HepG2 (cell line): ENCODE measurements around the gene NBEAL2. TPM values are rescaled to one million over a fixed set of nuclear protein-coding genes. Genes with fewer than 3 reads are reported as not detected.

Experiments
- ATAC-seq: fragments of 200-7000 bp; cut with Tn5 transposase; 3 replicates; pipeline ENCODE4 v1.9.1; 2020; ENCODE audit warnings: mild to moderate bottlenecking, moderate library complexity
- BruUV-seq: library from RNA; stranded (reverse); fragments of 400-500 nt; replicated peaks from 2 replicates; lab custom pipeline; 2021; lab: Mats Ljungman, UMichigan
- CTCF ChIA-PET: fragments of 300-600 bp; formaldehyde crosslinking; extraction: SDS; loops from one replicate; lab custom pipeline; 2021; ENCODE audit warnings: low total read pairs, inconsistent platforms, low intra/inter-chr PET ratio; lab: Yijun Ruan, JAX
- POLR2A ChIA-PET: fragments of 350-600 bp; sonication (Branson Sonifier 250); formaldehyde crosslinking; loops from one replicate; lab custom pipeline; 2020; ENCODE audit warnings: antibody characterized with exemption, inconsistent platforms; lab: Yijun Ruan, JAX
- DNase-seq: peaks from one replicate; pipeline ENCODE4 v3.0.0-alpha.2; 2015; ENCODE audit warnings: low spot score
- FAIRE-seq: peaks from 3 replicates; lab custom pipeline; 2011; peaks lifted over from hg19 to GRCh38; lab: Jason Lieb, UNC
- H2AFZ ChIP-seq: one replicate; pipeline ENCODE4 v1.6.1; 2011; ENCODE audit warnings: low read length, inconsistent platforms
- H3K27ac ChIP-seq: fragments of 300-600 bp; 3 replicates; pipeline ENCODE4 v1.8.0; 2011; ENCODE audit warnings: mixed run types, mild to moderate bottlenecking, mixed read lengths, low read length, inconsistent platforms; ENCODE audit not compliant: insufficient read depth; ENCODE audit errors: extremely low read length
- H3K27me3 ChIP-seq, 2 experiments: fragments of 200-600 bp in 1 of 2; 2 replicates in 1 of 2; 3 replicates in 1 of 2; pipeline versions ENCODE4 v1.6.0 to v1.8.0; 2011; ENCODE audit warnings: low read length in 2 of 2, mild to moderate bottlenecking in 2 of 2, moderate library complexity in 2 of 2, inconsistent platforms in 1 of 2; ENCODE audit not compliant: insufficient read depth in 2 of 2, control insufficient read depth in 1 of 2
- H3K36me3 ChIP-seq, 2 experiments: fragments of 200-600 bp in 1 of 2; replicated peaks in 1 of 2; 2 replicates in 1 of 2; 3 replicates in 1 of 2; pipeline versions ENCODE4 v1.5.1 to v1.8.0; 2011; ENCODE audit warnings: low read length in 2 of 2, inconsistent platforms in 1 of 2; ENCODE audit not compliant: insufficient read depth in 2 of 2, control insufficient read depth in 1 of 2
- H3K4me1 ChIP-seq: 2 replicates; pipeline ENCODE4 v1.5.1; 2012; ENCODE audit warnings: low read length, inconsistent platforms; ENCODE audit not compliant: insufficient read depth
- H3K4me2 ChIP-seq: 2 replicates; pipeline ENCODE4 v1.6.0; 2011; ENCODE audit warnings: low read depth, low read length, inconsistent platforms
- H3K4me3 ChIP-seq, 3 experiments: fragments of 200-600 bp in 1 of 3; sonication (generic), shearing (Covaris generic) in 1 of 3; replicated peaks in 1 of 3; 2 replicates each; pipeline ENCODE4 v1.5.1; 2011 to 2016; ENCODE audit warnings: low read length in 3 of 3, inconsistent platforms in 2 of 3, low read depth in 2 of 3, mild to moderate bottlenecking in 2 of 3, control low read depth in 1 of 3, mixed read lengths in 1 of 3; ENCODE audit not compliant: insufficient read depth in 1 of 3
- H3K79me2 ChIP-seq: one replicate; pipeline ENCODE4 v1.6.1; 2011; ENCODE audit warnings: low read length, inconsistent platforms; ENCODE audit not compliant: insufficient read depth
- H3K9ac ChIP-seq: 2 replicates; pipeline ENCODE4 v1.6.0; 2011; ENCODE audit warnings: mild to moderate bottlenecking, low read depth, low read length, inconsistent platforms; ENCODE audit not compliant: insufficient read depth
- H3K9me3 ChIP-seq: 2 replicates; pipeline ENCODE4 v1.5.1; 2012; ENCODE audit warnings: mild to moderate bottlenecking, low read length
- H4K20me1 ChIP-seq: 2 replicates; pipeline ENCODE4 v1.6.0; 2011; ENCODE audit warnings: inconsistent platforms, mild to moderate bottlenecking, low read length, moderate library complexity; ENCODE audit not compliant: insufficient read depth
- MYNN ChIP-seq: sonication (generic); formaldehyde crosslinking; IDR thresholded peaks from 2 replicates; pipeline ENCODE4 v1.4.0; 2020; ENCODE audit warnings: mild to moderate bottlenecking, low read depth, missing genetic modification reagents
- SETDB1 ChIP-seq: sonication (generic); formaldehyde crosslinking; IDR thresholded peaks from 2 replicates; pipeline ENCODE4 v1.5.1; 2020; ENCODE audit warnings: missing genetic modification reagents, mild to moderate bottlenecking, borderline replicate concordance
- ZNF543 ChIP-seq: sonication (generic); formaldehyde crosslinking; IDR thresholded peaks from 2 replicates; pipeline ENCODE4 v1.4.0; 2020; ENCODE audit warnings: mild to moderate bottlenecking, missing genetic modification reagents
- WGBS: methylation state at CpG from one replicate; pipeline ENCODE4 v1.1.6; 2017; ENCODE audit warnings: low lambda C conversion rate; 5-methylcytosine and 5-hydroxymethylcytosine counted together
- in situ Hi-C: cut with HindIII; loops from 2 replicates; pipeline ENCODE4 v1.10.0; 2017; ENCODE audit warnings: low pct_unique_long_range_greater_than_20kb; ENCODE audit not compliant: extremely low pct_ligation_motif_present
- intact Hi-C: fragments of 100-400 bp; cut with micrococcal nuclease; formaldehyde crosslinking; loops from one replicate; pipeline ENCODE4 v1.10.0; 2022; ENCODE audit not compliant: unreplicated experiment
- polyA plus RNA-seq, 8 experiments: library from polyadenylated mRNA; depleted of rRNA in 3 of 8; stranded (reverse) in 7 of 8; unstranded in 1 of 8; fragments of >200 nt; fragmentation: Illumina TruSeq in 4 of 8; extraction: Trizol in 4 of 8; gene quantifications; 2 replicates each; pipeline versions ENCODE4 v1.2.1 to v1.2.3, GENCODE V29; 2011 to 2016; ENCODE audit warnings: low read depth in 4 of 8, missing spikeins in 1 of 8, mixed read lengths in 1 of 8; ENCODE audit not compliant: insufficient read depth in 1 of 8
- total RNA-seq, 5 experiments: library from RNA; depleted of rRNA; stranded (reverse); fragments of >200 nt; fragmentation: Illumina TruSeq; extraction: Trizol; gene quantifications; 2 replicates each; pipeline ENCODE4 v1.2.3, GENCODE V29; 2016; ENCODE audit warnings: low read depth in 1 of 5
- TF ChIP-seq, protein P1 (sequence below): sonication (generic); formaldehyde crosslinking; IDR thresholded peaks from 2 replicates; pipeline ENCODE4 v1.5.1; 2020; ENCODE audit warnings: mild to moderate bottlenecking, missing genetic modification reagents, moderate library complexity

NBEAL2 gene
- total and polyA plus RNA-seq, 2 of the 13 experiments (the other 11 are each of a cell fraction or from before 2014, with no cell fraction given): 9.7 to 12.4 TPM

DNA sequence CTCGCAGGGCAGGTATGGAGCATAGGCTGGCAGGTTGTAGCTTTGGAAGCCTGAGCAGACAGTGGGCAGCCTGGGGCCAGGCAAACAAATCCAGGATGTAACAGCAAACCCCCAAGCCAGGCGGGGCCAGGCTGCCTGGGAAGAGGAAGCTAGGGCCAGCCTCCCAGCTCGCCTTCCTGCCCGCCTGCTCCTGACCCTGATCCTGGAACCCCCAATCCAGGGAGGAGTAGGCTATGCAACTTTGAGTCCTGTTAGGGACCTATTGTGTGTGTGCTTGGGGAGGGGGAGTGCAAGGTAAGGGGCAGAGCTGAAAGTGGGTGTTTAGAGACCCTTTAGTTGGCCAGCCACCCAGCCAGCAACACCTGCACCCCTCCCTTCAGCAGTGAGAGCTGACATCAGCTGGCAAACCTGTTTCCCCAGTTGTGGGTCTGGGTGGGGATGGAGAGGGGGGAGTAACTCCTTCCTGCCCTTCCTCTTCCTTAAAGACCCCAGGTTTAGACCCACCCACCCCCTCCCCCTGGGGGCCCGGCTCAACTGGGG is 2.5 kb downstream of the NBEAL2 start:
- no peaks in the 10 kb centered on the region for H3K36me3 ChIP-seq
- ATAC-seq: 0 out of 3 replicates have a peak, but pooled peaks have one; percentile 1
- no peak overlapping the region; a peak in 1 of 6 replicates for H3K4me3 ChIP-seq
- no peak for FAIRE-seq
- H3K9me3 ChIP-seq: no peaks in the 10 kb centered on the region
- H2AFZ ChIP-seq: no peak overlapping the region
- peak overlapping the region; percentile 32 for H3K4me2 ChIP-seq
- no peaks in the 10 kb centered on the region; a peak in 1 of 5 replicates for H3K27me3 ChIP-seq
- no peak for DNase-seq
- 60% methylated on average over 1 of the region's 5 CpGs for WGBS
- H3K79me2 ChIP-seq: peaks cover 6% of the 10 kb centered on the region
- TF ChIP-seq SETDB1 (CRISPR knock-in tag): no peak
- no peak for TF ChIP-seq ZNF543 (CRISPR knock-in tag)
- TF ChIP-seq, protein P1, sequence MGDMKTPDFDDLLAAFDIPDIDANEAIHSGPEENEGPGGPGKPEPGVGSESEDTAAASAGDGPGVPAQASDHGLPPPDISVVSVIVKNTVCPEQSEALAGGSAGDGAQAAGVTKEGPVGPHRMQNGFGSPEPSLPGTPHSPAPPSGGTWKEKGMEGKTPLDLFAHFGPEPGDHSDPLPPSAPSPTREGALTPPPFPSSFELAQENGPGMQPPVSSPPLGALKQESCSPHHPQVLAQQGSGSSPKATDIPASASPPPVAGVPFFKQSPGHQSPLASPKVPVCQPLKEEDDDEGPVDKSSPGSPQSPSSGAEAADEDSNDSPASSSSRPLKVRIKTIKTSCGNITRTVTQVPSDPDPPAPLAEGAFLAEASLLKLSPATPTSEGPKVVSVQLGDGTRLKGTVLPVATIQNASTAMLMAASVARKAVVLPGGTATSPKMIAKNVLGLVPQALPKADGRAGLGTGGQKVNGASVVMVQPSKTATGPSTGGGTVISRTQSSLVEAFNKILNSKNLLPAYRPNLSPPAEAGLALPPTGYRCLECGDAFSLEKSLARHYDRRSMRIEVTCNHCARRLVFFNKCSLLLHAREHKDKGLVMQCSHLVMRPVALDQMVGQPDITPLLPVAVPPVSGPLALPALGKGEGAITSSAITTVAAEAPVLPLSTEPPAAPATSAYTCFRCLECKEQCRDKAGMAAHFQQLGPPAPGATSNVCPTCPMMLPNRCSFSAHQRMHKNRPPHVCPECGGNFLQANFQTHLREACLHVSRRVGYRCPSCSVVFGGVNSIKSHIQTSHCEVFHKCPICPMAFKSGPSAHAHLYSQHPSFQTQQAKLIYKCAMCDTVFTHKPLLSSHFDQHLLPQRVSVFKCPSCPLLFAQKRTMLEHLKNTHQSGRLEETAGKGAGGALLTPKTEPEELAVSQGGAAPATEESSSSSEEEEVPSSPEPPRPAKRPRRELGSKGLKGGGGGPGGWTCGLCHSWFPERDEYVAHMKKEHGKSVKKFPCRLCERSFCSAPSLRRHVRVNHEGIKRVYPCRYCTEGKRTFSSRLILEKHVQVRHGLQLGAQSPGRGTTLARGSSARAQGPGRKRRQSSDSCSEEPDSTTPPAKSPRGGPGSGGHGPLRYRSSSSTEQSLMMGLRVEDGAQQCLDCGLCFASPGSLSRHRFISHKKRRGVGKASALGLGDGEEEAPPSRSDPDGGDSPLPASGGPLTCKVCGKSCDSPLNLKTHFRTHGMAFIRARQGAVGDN: peak; percentile 43
- no peak for TF ChIP-seq MYNN (CRISPR knock-in tag)
- TF ChIP-seq, all 625 proteins: peak for 1
- ChIA-PET POLR2A (interaction anchor here (1.3 to 1.5 kb wide), 2 partner anchors 38 to 58 kb away, joined by 3 to 4 read pairs; no protein-coding TSS in a partner anchor), CTCF (no interaction called here)
- no peak overlapping the region for H3K27ac ChIP-seq
- in situ Hi-C loops: loop anchor here (5.0 kb wide), 1 partner anchor 50 kb away; no protein-coding TSS in a partner anchor
- peaks cover 57% of the 10 kb centered on the region for H3K4me1 ChIP-seq
- BruUV-seq: no TSS peak
- no peaks in the 10 kb centered on the region for H4K20me1 ChIP-seq
- intact Hi-C loops: no loop called here
- H3K9ac ChIP-seq: no peak overlapping the region
